Measurements from ENCODE around the gene NCAPG2.
"Not testable (repeated sequence)": the region's sequence is repeated elsewhere in the genome, so short reads cannot be mapped to it uniquely, and the experiment has no call there.

The NCAPG2 gene

GRCh38 chr7:158676171-158676840 is 28.3 kb downstream of the NCAPG2 start:
- DNase-seq (ENCODE audit: low spot score): peak; percentile 31

GRCh38 chr7:158672975-158673374 is 31.6 kb downstream of the NCAPG2 start:
- DNase-seq (ENCODE audit: low spot score): no peak

- DNase-seq (ENCODE audit: low spot score): not testable (repeated sequence)
Measured at GRCh38 chr7:158668086-158668485, 36.5 kb downstream of the NCAPG2 start.

GRCh38 chr7:158666966-158667678 is 37.5 kb downstream of the NCAPG2 start:
- not testable (repeated sequence) for DNase-seq (ENCODE audit: low spot score)

GRCh38 chr7:158666401-158666800 is 38.2 kb downstream of the NCAPG2 start:
- DNase-seq (ENCODE audit: low spot score): no peak

- no peak for DNase-seq (ENCODE audit: low spot score)
Measured at GRCh38 chr7:158664406-158664805, 40.2 kb downstream of the NCAPG2 start.

- DNase-seq (ENCODE audit: low spot score): no peak
Measured at GRCh38 chr7:158663428-158663741, 41.2 kb downstream of the NCAPG2 start.

GRCh38 chr7:158662610-158663427 is 41.8 kb downstream of the NCAPG2 start:
- DNase-seq (ENCODE audit: low spot score): no peak

- no peak for DNase-seq (ENCODE audit: low spot score)
Measured at GRCh38 chr7:158658475-158658874, 46.1 kb downstream of the NCAPG2 start.

GRCh38 chr7:158657189-158657746 is 47.3 kb downstream of the NCAPG2 start:
- no peak for DNase-seq (ENCODE audit: low spot score)

GRCh38 chr7:158655931-158656441 is 48.6 kb downstream of the NCAPG2 start:
- no peak for DNase-seq (ENCODE audit: low spot score)

GRCh38 chr7:158655507-158655906 is 49.1 kb downstream of the NCAPG2 start:
- DNase-seq (ENCODE audit: low spot score): no peak

- DNase-seq (ENCODE audit: low spot score): no peak
Measured at GRCh38 chr7:158651968-158652565, 52.5 kb downstream of the NCAPG2 start.

- DNase-seq (ENCODE audit: low spot score): peak; percentile 85
Measured at GRCh38 chr7:158650821-158651225, 53.8 kb downstream of the NCAPG2 start.

- DNase-seq (ENCODE audit: low spot score): peak; percentile 81
Measured at GRCh38 chr7:158649279-158649678, 55.3 kb downstream of the NCAPG2 start.

GRCh38 chr7:158648787-158649186 is 55.8 kb downstream of the NCAPG2 start:
- DNase-seq (ENCODE audit: low spot score): peak; percentile 25

- DNase-seq (ENCODE audit: low spot score): no peak
Measured at GRCh38 chr7:158648168-158648567, 56.4 kb downstream of the NCAPG2 start.

GRCh38 chr7:158647475-158647792 is 57.2 kb downstream of the NCAPG2 start:
- no peak for DNase-seq (ENCODE audit: low spot score)

GRCh38 chr7:158646766-158647474 is 57.7 kb downstream of the NCAPG2 start:
- no peak for DNase-seq (ENCODE audit: low spot score)

GRCh38 chr7:158645842-158646241 is 58.8 kb downstream of the NCAPG2 start:
- DNase-seq (ENCODE audit: low spot score): no peak

GRCh38 chr7:158642149-158642548 is 62.5 kb downstream of the NCAPG2 start:
- DNase-seq (ENCODE audit: low spot score): no peak

- no peak for DNase-seq (ENCODE audit: low spot score)
Measured at GRCh38 chr7:158638001-158638400, 66.6 kb downstream of the NCAPG2 start.

Measured in GM03348 (cell line).